ENCODE data around the gene DLGAP1.

Gene DLGAP1

GRCh38 chr18:3861495-3861894, 593.6 kb downstream of the DLGAP1 start:
- TF ChIP-seq EP300 (IDR thresholded peaks at IDR 0.05; ENCODE audit: borderline replicate concordance) (no peak), USF1 (IDR thresholded peaks at IDR 0.05) (no peak), EGR1 (IDR thresholded peaks at IDR 0.05) (no peak), TAF1 (IDR thresholded peaks at IDR 0.05; ENCODE audit: low read depth) (no peak), CREB1 (IDR thresholded peaks at IDR 0.05; ENCODE audit: low read depth) (no peak), NFIC (IDR thresholded peaks at IDR 0.05) (no peak), FOXM1 (IDR thresholded peaks at IDR 0.05; ENCODE audit: borderline replicate concordance, low read depth) (no peak), REST (IDR thresholded peaks at IDR 0.05; ENCODE audit: low read depth) (no peak), MAX (IDR thresholded peaks at IDR 0.05) (no peak), CEBPB (IDR thresholded peaks at IDR 0.05) (no peak), YY1 (IDR thresholded peaks at IDR 0.05; ENCODE audit: low read depth) (no peak), ZBTB7A (IDR thresholded peaks at IDR 0.05; ENCODE audit: low read depth) (no peak), TCF12 (IDR thresholded peaks at IDR 0.05; ENCODE audit: low read depth) (no peak), TEAD4 (IDR thresholded peaks at IDR 0.05) (no peak)

GRCh38 chr18:3857544-3857943, 597.6 kb downstream of the DLGAP1 start:
- TF ChIP-seq TEAD4 (IDR thresholded peaks at IDR 0.05): no peak

- no peak for TF ChIP-seq ZBTB7A (IDR thresholded peaks at IDR 0.05; ENCODE audit: low read depth)
- no peak for TF ChIP-seq CREB1 (IDR thresholded peaks at IDR 0.05; ENCODE audit: low read depth)
- no peak for TF ChIP-seq TCF12 (IDR thresholded peaks at IDR 0.05; ENCODE audit: low read depth)
Measured at GRCh38 chr18:3855966-3856365, 599.1 kb downstream of the DLGAP1 start.

GRCh38 chr18:3852321-3852720, 602.8 kb downstream of the DLGAP1 start:
- TF ChIP-seq REST (IDR thresholded peaks at IDR 0.05; ENCODE audit: low read depth) (no peak), USF1 (IDR thresholded peaks at IDR 0.05) (no peak), TAF1 (IDR thresholded peaks at IDR 0.05; ENCODE audit: low read depth) (no peak), NFIC (IDR thresholded peaks at IDR 0.05) (no peak), EGR1 (IDR thresholded peaks at IDR 0.05) (no peak), ZBTB7A (IDR thresholded peaks at IDR 0.05; ENCODE audit: low read depth) (no peak), TCF12 (IDR thresholded peaks at IDR 0.05; ENCODE audit: low read depth) (no peak), FOXM1 (IDR thresholded peaks at IDR 0.05; ENCODE audit: borderline replicate concordance, low read depth) (no peak), RAD21 (IDR thresholded peaks at IDR 0.05; ENCODE audit: low read depth) (no peak), TEAD4 (IDR thresholded peaks at IDR 0.05) (no peak), EP300 (IDR thresholded peaks at IDR 0.05; ENCODE audit: borderline replicate concordance) (no peak)

GRCh38 chr18:3851159-3851558, 603.9 kb downstream of the DLGAP1 start:
- TF ChIP-seq TAF1 (IDR thresholded peaks at IDR 0.05; ENCODE audit: low read depth) (no peak), ZBTB7A (IDR thresholded peaks at IDR 0.05; ENCODE audit: low read depth) (no peak), REST (IDR thresholded peaks at IDR 0.05; ENCODE audit: low read depth) (no peak), USF1 (IDR thresholded peaks at IDR 0.05) (no peak), YY1 (IDR thresholded peaks at IDR 0.05; ENCODE audit: low read depth) (no peak), MAX (IDR thresholded peaks at IDR 0.05) (no peak), EGR1 (IDR thresholded peaks at IDR 0.05) (no peak), TEAD4 (IDR thresholded peaks at IDR 0.05) (no peak), CREB1 (IDR thresholded peaks at IDR 0.05; ENCODE audit: low read depth) (no peak), EP300 (IDR thresholded peaks at IDR 0.05; ENCODE audit: borderline replicate concordance) (no peak), NFIC (IDR thresholded peaks at IDR 0.05) (no peak), CEBPB (IDR thresholded peaks at IDR 0.05) (no peak)

All from Ishikawa (cell line).